ENCODE data around the gene HRAS.

The HRAS gene

DNA sequence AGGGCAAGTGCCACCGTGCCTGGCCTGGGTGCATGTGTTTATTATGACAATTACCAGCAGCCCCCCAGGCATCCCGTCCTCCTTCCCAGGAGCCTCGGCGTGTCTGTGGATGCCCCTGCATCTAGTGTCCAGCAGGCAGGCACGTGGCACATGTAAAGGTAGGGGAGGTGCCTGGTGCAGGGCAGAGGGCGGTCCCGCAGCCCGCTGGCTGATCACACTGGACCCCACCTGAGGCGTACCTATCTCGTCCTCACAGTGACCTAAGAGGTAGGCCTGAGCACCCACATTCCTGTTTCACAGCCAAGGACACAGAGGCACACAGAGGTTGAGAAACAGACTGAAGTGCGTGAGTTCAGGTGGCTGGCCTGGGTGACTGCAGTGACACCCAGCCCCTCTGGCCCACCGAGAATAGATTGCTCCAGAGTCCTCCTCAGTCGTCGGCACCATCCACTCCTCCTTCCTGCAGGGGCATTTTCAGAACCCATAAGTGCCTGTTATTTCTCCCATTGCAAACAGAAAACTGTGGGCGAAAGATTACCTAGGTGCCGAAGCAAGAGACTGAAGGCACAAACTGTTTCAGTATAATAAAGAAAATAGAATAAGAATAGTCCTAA lies 37.9 kb upstream of the HRAS start:
- H3K4me3 ChIP-seq (ENCODE audit: low read depth, low read length) = no peak overlapping the region
- in situ Hi-C loops (cut with HindIII; ENCODE audit: low sequenced_read_pairs) = no loop called here
- no peak for DNase-seq (ENCODE audit: low read depth, low spot score)
- TF ChIP-seq, protein P1, sequence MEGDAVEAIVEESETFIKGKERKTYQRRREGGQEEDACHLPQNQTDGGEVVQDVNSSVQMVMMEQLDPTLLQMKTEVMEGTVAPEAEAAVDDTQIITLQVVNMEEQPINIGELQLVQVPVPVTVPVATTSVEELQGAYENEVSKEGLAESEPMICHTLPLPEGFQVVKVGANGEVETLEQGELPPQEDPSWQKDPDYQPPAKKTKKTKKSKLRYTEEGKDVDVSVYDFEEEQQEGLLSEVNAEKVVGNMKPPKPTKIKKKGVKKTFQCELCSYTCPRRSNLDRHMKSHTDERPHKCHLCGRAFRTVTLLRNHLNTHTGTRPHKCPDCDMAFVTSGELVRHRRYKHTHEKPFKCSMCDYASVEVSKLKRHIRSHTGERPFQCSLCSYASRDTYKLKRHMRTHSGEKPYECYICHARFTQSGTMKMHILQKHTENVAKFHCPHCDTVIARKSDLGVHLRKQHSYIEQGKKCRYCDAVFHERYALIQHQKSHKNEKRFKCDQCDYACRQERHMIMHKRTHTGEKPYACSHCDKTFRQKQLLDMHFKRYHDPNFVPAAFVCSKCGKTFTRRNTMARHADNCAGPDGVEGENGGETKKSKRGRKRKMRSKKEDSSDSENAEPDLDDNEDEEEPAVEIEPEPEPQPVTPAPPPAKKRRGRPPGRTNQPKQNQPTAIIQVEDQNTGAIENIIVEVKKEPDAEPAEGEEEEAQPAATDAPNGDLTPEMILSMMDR (IDR thresholded peaks at IDR 0.05; ENCODE audit: low read depth, low read length) = no peak

- TF ChIP-seq, protein P1 (IDR thresholded peaks at IDR 0.05; ENCODE audit: low read depth, low read length) = no peak
- no peak overlapping the region for H3K4me3 ChIP-seq (ENCODE audit: low read depth, low read length)
- no peak for DNase-seq (ENCODE audit: low read depth, low spot score)
- in situ Hi-C loops (cut with HindIII; ENCODE audit: low sequenced_read_pairs) = no loop called here
Observed at GRCh38 chr11:571802-572185, 36.4 kb upstream of the HRAS start.

DNA sequence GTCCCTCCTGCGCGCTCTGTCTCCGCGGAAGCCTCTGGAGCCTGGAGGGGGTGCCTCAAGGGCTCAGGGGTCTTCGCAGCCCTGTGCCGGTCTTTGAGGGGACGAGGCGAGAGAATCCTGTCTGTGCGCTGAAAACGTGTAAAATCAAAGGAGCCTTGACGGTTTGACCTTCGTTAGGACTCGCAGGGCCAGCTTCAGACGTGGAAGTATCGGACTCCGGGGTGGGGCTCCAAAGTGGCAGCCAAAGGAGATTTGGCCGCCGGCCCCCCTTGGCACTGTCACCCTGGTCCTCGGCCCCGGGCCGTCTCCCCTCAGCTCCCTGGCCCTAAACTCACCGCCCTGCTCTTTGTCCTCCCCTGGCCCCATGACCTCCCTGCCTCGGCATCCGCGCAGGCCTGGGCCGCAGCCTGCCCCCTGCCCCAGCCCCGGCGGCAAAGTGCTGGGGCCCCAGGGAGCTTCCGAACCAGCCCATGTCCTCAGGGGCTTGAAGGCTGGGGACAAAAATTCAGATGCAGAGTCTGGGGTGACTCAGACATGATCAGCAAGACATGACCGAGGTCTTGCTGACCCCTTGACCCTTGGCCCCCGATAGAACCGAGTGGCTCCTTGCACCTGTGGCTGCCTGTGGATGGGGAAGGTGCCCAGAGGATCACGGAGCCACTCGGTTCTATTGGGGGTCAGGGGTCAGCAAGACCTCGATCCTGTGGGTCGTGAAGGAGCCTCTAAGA lies 33.9 kb upstream of the HRAS start:
- DNase-seq (ENCODE audit: low read depth, low spot score) = no peak
- in situ Hi-C loops (cut with HindIII; ENCODE audit: low sequenced_read_pairs) = no loop called here
- H3K4me3 ChIP-seq (ENCODE audit: low read depth, low read length) = peak overlapping the region; percentile 55
- TF ChIP-seq, protein P1 (IDR thresholded peaks at IDR 0.05; ENCODE audit: low read depth, low read length) = no peak

DNA sequence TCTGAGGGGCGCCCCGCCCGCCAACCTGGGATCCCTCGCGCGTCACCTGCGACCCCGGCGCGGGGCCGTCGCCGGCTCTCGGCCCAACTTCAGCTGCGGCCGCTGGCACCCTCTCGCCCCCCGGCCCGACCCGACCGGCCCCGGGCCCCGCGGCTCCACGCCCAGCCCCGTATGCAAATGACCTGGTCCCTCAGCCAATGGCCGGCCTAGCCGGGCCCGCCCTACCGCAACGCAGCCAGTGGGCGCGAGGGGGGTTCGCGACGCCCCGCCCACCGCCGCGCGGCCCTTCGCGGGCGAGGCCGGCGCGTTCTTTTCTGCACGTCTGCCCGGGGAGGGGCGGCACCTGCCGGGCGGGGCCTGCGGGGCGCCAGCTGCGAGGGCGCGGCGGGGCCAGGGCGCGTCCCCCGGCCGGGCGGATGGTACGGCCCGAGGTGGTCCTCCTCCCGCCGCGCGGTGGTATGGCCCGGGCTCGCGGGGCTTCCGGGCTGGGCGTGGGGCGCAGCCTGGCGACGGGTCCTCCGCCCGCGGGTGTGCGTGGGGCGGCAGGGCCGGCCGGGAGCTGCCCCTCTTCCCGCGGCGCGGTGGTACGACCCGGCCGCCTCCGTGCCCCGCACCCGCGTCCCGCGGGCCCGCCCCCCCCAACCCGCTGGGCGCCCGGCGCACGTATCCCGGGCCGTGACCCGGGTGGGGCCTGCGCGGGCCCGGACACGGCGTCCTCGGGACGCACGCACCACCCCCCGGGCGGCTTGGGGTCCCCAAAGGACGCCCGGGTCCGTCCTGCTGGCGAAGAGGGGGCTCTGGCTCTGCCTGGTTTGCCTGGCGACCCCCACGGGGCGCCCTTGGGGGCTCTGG lies 33.2 kb upstream of the HRAS start:
- DNase-seq (ENCODE audit: low read depth, low spot score) = peak; percentile 91
- peak overlapping the region; percentile 56 for H3K4me3 ChIP-seq (ENCODE audit: low read depth, low read length)
- TF ChIP-seq, protein P1 (IDR thresholded peaks at IDR 0.05; ENCODE audit: low read depth, low read length) = no peak
- in situ Hi-C loops (cut with HindIII; ENCODE audit: low sequenced_read_pairs) = no loop called here

DNA sequence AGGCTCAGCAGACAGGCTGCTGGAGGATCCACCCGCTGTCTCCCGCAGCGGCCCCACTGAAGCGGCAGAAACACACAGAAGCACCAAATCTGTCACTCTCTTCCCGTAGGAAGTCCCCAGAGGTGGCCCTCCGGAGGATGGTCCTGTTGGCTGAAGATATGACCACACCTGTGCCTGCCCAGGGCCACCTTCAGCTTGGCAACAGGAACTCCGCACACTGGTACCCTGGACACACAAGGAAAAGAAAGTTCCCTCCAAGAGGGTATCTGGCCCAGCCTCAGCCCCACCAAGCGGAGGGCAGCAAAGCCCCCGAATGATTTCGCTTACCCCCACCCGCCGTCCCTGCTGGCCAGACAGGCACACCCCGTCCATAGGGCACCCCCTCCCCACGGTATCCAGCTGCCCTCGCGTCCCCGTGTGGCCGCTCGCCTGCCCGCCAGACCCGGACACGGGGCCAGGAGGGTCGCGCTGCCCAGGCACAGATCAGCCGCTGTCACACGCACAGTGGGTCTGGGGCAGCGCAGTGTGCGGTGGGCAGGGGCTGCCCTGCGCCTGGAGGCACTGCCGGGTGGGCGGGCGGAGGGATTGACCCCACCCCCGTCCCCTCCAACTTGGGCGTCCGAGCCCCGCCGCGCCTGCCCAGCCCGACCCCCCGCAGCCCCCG lies 32.4 kb upstream of the HRAS start:
- no peak for DNase-seq (ENCODE audit: low read depth, low spot score)
- TF ChIP-seq, protein P1 (IDR thresholded peaks at IDR 0.05; ENCODE audit: low read depth, low read length) = no peak
- in situ Hi-C loops (cut with HindIII; ENCODE audit: low sequenced_read_pairs) = no loop called here
- peak overlapping the region; percentile 56 for H3K4me3 ChIP-seq (ENCODE audit: low read depth, low read length)

- in situ Hi-C loops (cut with HindIII; ENCODE audit: low sequenced_read_pairs) = no loop called here
- DNase-seq (ENCODE audit: low read depth, low spot score) = no peak
- H3K4me3 ChIP-seq (ENCODE audit: low read depth, low read length) = peak overlapping the region; percentile 56
- TF ChIP-seq, protein P1 (IDR thresholded peaks at IDR 0.05; ENCODE audit: low read depth, low read length) = no peak
Observed at GRCh38 chr11:567011-567628, 31.7 kb upstream of the HRAS start.
